ENCODE results near the gene SPRY4. TPM values are rescaled to one million over a fixed set of nuclear protein-coding genes. Genes with fewer than 3 reads are reported as not detected.

The SPRY4 gene
- total and polyA plus RNA-seq, 2 of the 13 experiments (the other 11 are each of a cell fraction or from before 2014, with no cell fraction given): 8.9 to 17.8 TPM

DNA sequence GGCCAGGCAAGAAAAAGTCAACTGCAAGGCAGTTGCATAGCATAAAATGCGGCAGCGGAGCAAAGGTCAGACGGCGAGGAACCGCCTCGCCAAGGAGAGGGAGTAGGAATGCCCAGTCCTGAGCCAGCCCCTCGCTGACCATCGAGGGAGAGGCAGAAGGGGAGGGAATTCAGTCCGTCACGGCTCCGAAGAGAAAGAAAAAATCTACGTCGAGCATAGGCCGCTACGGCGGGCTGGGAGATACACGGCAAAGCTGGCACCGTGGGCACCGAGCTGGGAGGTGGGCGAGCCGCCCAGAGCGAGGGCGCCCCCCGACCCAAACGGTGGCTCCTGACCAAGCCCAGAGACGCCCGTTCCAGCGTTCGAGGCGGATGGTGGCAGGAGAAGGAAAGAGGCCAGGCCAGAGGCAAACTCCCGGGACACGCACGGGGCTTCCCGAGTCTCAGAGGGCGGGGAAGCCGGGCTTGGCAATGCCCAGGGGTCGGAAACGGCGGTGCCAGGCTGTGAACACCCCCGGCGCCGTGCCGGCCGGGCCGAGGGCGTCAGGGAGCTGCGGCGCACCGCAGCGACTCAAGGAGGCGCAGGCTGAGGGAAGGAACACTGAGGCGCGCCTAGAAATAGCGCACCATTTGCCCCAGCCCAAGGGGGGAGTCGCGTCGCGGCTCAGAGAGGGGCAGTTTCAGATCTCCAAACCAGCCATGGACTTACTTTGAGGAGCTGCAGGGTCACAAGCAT, 518 bp downstream of the SPRY4 start (continued):
- TF ChIP-seq CREB1 (IDR thresholded peaks at IDR 0.05): no peak
- TF ChIP-seq CREB1 (CRISPR knock-in tag; IDR thresholded peaks at IDR 0.05): no peak
- TF ChIP-seq NFRKB (IDR thresholded peaks at IDR 0.05): no peak
- TF ChIP-seq SALL1 (CRISPR knock-in tag; IDR thresholded peaks at IDR 0.05): no peak
- TF ChIP-seq ZNF782 (CRISPR knock-in tag; IDR thresholded peaks at IDR 0.05; ENCODE audit: borderline replicate concordance): peak; percentile 75; the same call in 1 of the 2 replicates
- TF ChIP-seq ZSCAN22 (CRISPR knock-in tag; IDR thresholded peaks at IDR 0.05): no peak; the same call in 1 of the 2 replicates
- TF ChIP-seq ATRX (CRISPR knock-in tag; IDR thresholded peaks at IDR 0.05; ENCODE audit: borderline replicate concordance): no peak
- TF ChIP-seq, protein P1, sequence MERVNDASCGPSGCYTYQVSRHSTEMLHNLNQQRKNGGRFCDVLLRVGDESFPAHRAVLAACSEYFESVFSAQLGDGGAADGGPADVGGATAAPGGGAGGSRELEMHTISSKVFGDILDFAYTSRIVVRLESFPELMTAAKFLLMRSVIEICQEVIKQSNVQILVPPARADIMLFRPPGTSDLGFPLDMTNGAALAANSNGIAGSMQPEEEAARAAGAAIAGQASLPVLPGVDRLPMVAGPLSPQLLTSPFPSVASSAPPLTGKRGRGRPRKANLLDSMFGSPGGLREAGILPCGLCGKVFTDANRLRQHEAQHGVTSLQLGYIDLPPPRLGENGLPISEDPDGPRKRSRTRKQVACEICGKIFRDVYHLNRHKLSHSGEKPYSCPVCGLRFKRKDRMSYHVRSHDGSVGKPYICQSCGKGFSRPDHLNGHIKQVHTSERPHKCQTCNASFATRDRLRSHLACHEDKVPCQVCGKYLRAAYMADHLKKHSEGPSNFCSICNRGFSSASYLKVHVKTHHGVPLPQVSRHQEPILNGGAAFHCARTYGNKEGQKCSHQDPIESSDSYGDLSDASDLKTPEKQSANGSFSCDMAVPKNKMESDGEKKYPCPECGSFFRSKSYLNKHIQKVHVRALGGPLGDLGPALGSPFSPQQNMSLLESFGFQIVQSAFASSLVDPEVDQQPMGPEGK (CRISPR knock-in tag; IDR thresholded peaks at IDR 0.05): 0 out of 2 replicates have a peak, but pooled peaks have one; percentile 14
- TF ChIP-seq, protein P2, sequence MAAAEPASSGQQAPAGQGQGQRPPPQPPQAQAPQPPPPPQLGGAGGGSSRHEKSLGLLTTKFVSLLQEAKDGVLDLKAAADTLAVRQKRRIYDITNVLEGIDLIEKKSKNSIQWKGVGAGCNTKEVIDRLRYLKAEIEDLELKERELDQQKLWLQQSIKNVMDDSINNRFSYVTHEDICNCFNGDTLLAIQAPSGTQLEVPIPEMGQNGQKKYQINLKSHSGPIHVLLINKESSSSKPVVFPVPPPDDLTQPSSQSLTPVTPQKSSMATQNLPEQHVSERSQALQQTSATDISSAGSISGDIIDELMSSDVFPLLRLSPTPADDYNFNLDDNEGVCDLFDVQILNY (CRISPR knock-in tag; conservative IDR thresholded peaks at IDR 0.05): no peak
- TF ChIP-seq, protein P3, sequence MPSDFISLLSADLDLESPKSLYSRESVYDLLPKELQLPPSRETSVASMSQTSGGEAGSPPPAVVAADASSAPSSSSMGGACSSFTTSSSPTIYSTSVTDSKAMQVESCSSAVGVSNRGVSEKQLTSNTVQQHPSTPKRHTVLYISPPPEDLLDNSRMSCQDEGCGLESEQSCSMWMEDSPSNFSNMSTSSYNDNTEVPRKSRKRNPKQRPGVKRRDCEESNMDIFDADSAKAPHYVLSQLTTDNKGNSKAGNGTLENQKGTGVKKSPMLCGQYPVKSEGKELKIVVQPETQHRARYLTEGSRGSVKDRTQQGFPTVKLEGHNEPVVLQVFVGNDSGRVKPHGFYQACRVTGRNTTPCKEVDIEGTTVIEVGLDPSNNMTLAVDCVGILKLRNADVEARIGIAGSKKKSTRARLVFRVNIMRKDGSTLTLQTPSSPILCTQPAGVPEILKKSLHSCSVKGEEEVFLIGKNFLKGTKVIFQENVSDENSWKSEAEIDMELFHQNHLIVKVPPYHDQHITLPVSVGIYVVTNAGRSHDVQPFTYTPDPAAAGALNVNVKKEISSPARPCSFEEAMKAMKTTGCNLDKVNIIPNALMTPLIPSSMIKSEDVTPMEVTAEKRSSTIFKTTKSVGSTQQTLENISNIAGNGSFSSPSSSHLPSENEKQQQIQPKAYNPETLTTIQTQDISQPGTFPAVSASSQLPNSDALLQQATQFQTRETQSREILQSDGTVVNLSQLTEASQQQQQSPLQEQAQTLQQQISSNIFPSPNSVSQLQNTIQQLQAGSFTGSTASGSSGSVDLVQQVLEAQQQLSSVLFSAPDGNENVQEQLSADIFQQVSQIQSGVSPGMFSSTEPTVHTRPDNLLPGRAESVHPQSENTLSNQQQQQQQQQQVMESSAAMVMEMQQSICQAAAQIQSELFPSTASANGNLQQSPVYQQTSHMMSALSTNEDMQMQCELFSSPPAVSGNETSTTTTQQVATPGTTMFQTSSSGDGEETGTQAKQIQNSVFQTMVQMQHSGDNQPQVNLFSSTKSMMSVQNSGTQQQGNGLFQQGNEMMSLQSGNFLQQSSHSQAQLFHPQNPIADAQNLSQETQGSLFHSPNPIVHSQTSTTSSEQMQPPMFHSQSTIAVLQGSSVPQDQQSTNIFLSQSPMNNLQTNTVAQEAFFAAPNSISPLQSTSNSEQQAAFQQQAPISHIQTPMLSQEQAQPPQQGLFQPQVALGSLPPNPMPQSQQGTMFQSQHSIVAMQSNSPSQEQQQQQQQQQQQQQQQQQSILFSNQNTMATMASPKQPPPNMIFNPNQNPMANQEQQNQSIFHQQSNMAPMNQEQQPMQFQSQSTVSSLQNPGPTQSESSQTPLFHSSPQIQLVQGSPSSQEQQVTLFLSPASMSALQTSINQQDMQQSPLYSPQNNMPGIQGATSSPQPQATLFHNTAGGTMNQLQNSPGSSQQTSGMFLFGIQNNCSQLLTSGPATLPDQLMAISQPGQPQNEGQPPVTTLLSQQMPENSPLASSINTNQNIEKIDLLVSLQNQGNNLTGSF (CRISPR knock-in tag; IDR thresholded peaks at IDR 0.05): no peak; the same call in 1 of the 2 replicates
- peak; percentile 11; the same call in 1 of the 2 replicates for TF ChIP-seq ZNF768 (CRISPR knock-in tag; IDR thresholded peaks at IDR 0.05)
- peak; percentile 52; the same call in 1 of the 2 replicates for TF ChIP-seq SNAPC2 (CRISPR knock-in tag; IDR thresholded peaks at IDR 0.05)
- TF ChIP-seq, protein P4, sequence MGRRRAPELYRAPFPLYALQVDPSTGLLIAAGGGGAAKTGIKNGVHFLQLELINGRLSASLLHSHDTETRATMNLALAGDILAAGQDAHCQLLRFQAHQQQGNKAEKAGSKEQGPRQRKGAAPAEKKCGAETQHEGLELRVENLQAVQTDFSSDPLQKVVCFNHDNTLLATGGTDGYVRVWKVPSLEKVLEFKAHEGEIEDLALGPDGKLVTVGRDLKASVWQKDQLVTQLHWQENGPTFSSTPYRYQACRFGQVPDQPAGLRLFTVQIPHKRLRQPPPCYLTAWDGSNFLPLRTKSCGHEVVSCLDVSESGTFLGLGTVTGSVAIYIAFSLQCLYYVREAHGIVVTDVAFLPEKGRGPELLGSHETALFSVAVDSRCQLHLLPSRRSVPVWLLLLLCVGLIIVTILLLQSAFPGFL (CRISPR knock-in tag; IDR thresholded peaks at IDR 0.05): 0 out of 2 replicates have a peak, but pooled peaks have one; percentile 25
- TF ChIP-seq ZNF660 (CRISPR knock-in tag; IDR thresholded peaks at IDR 0.05; ENCODE audit: borderline replicate concordance, low read depth): no peak
- TF ChIP-seq, protein P5, sequence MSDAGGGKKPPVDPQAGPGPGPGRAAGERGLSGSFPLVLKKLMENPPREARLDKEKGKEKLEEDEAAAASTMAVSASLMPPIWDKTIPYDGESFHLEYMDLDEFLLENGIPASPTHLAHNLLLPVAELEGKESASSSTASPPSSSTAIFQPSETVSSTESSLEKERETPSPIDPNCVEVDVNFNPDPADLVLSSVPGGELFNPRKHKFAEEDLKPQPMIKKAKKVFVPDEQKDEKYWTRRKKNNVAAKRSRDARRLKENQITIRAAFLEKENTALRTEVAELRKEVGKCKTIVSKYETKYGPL (CRISPR knock-in tag; IDR thresholded peaks at IDR 0.05): 0 out of 2 replicates have a peak, but pooled peaks have one; percentile 16
- TF ChIP-seq CENPT (CRISPR knock-in tag; IDR thresholded peaks at IDR 0.05; ENCODE audit: low read depth): 0 out of 2 replicates have a peak, but pooled peaks have one; percentile 21
- TF ChIP-seq CHD4 (IDR thresholded peaks at IDR 0.05; ENCODE audit: borderline replicate concordance, low read length): no peak
- no peak for TF ChIP-seq HDAC1 (CRISPR knock-in tag; IDR thresholded peaks at IDR 0.05)

Measured in HepG2 (cell line).